Suprapubic skin (tissue), 4 donors: ENCODE data around the gene SPC25. TPM values are rescaled to one million over a fixed set of nuclear protein-coding genes. Genes with fewer than 3 reads are reported as not detected.

ENCODE experiments used
- DNase-seq, 2 donors: peaks; one replicate each; pipeline ENCODE4 v3.0.0-alpha.2; 2019; ENCODE audit warnings: low spot score in 2 of 2
- H3K27ac ChIP-seq: fragments of 200-600 bp; sonication (generic); one replicate; pipeline ENCODE4 v1.5.1; 2019
- H3K27me3 ChIP-seq: fragments of 200-600 bp; sonication (generic); one replicate; pipeline ENCODE4 v1.5.1; 2019
- H3K36me3 ChIP-seq: fragments of 200-600 bp; sonication (generic); one replicate; pipeline ENCODE4 v1.5.1; 2019
- H3K4me1 ChIP-seq: fragments of 200-600 bp; sonication (generic); one replicate; pipeline ENCODE4 v1.5.1; 2019
- H3K4me3 ChIP-seq: fragments of 200-600 bp; sonication (generic); one replicate; pipeline ENCODE4 v1.5.1; 2019; ENCODE audit warnings: mild to moderate bottlenecking
- H3K9me3 ChIP-seq: fragments of 200-600 bp; sonication (generic); one replicate; pipeline ENCODE4 v1.5.1; 2019
- CTCF ChIP-seq, 2 donors: fragments of 200-600 bp in 1 of 2; fragments of 450-650 bp in 1 of 2; sonication (generic) in 1 of 2; IDR thresholded peaks; one replicate each; pipeline ENCODE4 v1.5.1; 2016 to 2019; ENCODE audit warnings: antibody characterized with exemption in 2 of 2, mild to moderate bottlenecking in 1 of 2, moderate library complexity in 1 of 2
- EP300 ChIP-seq: sonication (generic); formaldehyde crosslinking; IDR thresholded peaks from one replicate; pipeline ENCODE4 v1.6.1; 2017; ENCODE audit warnings: antibody characterized with exemption
- POLR2A ChIP-seq, 2 donors: fragments of 450-650 bp; IDR thresholded peaks; one replicate each; pipeline ENCODE4 v1.6.1; 2017; ENCODE audit warnings: antibody characterized with exemption in 2 of 2, mild to moderate bottlenecking in 2 of 2, moderate library complexity in 2 of 2
- POLR2AphosphoS5 ChIP-seq, 3 donors: sonication (generic); formaldehyde crosslinking; IDR thresholded peaks; one replicate each; pipeline ENCODE4 v1.6.1; 2017; ENCODE audit warnings: antibody characterized with exemption in 3 of 3
- WGBS: methylation state at CpG from one replicate; pipeline ENCODE4 v1.1.5; 2018; 5-methylcytosine and 5-hydroxymethylcytosine counted together
- total RNA-seq, 4 donors: library from RNA; depleted of rRNA; stranded (reverse); fragments of >200 nt; gene quantifications; one replicate each; pipeline ENCODE4 v1.1.0, GENCODE V29; 2016

Gene SPC25
- total RNA-seq, 4 donors from 2014 or later = 0.62 to 4.3 (median 1.2) TPM; not detected in 1

GRCh38 chr2:168858146-168858545, 32.1 kb downstream of the SPC25 start:
- no peak for DNase-seq
- Histone ChIP-seq H3K27me3 (no peaks in the 10 kb centered on the region), H3K36me3 (peaks cover 15% of the 10 kb centered on the region), H3K27ac (no peak overlapping the region), H3K4me3 (no peak overlapping the region), H3K4me1 (no peaks in the 10 kb centered on the region), H3K9me3 (no peaks in the 10 kb centered on the region)
- TF ChIP-seq POLR2AphosphoS5 (IDR thresholded peaks at IDR 0.05) = no peak
- no peak for TF ChIP-seq CTCF (IDR thresholded peaks at IDR 0.05)
- TF ChIP-seq POLR2A (IDR thresholded peaks at IDR 0.05) = no peak
- TF ChIP-seq EP300 = no peak
- 95% methylated on average over 2 of the region's 2 CpGs for WGBS

- Histone ChIP-seq H3K27ac (no peak overlapping the region), H3K36me3 (peaks cover 12% of the 10 kb centered on the region), H3K4me1 (no peaks in the 10 kb centered on the region), H3K4me3 (no peak overlapping the region), H3K27me3 (no peaks in the 10 kb centered on the region), H3K9me3 (no peaks in the 10 kb centered on the region)
- no peak for DNase-seq
- 91% methylated on average over 3 of the region's 3 CpGs for WGBS
- TF ChIP-seq EP300 (no peak), POLR2AphosphoS5 (IDR thresholded peaks at IDR 0.05) (no peak), POLR2A (IDR thresholded peaks at IDR 0.05) (no peak), CTCF (IDR thresholded peaks at IDR 0.05) (no peak)
Measured at GRCh38 chr2:168855601-168856000, 34.6 kb downstream of the SPC25 start.

DNA sequence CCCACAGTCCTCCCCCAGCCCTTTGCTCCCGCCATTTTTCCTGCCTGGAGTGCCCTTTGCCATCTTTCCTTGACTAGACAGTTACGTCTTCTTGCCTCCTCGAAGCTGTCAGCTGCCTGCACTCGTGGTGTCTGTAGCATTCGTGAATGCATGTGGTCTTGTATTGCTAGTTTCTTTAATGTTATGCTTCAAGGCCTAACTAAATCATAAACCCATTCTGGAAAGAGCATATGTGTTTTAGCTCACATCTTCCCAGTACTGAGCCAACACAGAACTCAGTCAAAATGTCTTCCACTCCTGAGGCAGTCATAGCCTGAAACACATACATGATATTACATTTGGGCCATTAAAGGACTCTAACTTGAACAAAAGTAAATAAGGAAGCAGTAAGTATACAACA, 35.6 kb downstream of the SPC25 start:
- Histone ChIP-seq H3K36me3 (peaks cover 6% of the 10 kb centered on the region), H3K4me3 (no peak overlapping the region), H3K9me3 (no peaks in the 10 kb centered on the region), H3K4me1 (no peaks in the 10 kb centered on the region), H3K27me3 (no peaks in the 10 kb centered on the region), H3K27ac (no peak overlapping the region)
- TF ChIP-seq EP300 (no peak), POLR2A (IDR thresholded peaks at IDR 0.05) (no peak), POLR2AphosphoS5 (IDR thresholded peaks at IDR 0.05) (no peak), CTCF (IDR thresholded peaks at IDR 0.05) (no peak)
- no peak for DNase-seq
- WGBS = 94% methylated on average over 5 of the region's 5 CpGs

- peaks cover 6% of the 10 kb centered on the region for H3K36me3 ChIP-seq
- H3K27ac ChIP-seq = no peak overlapping the region
- no peaks in the 10 kb centered on the region for H3K9me3 ChIP-seq
- TF ChIP-seq CTCF (IDR thresholded peaks at IDR 0.05) (no peak), POLR2AphosphoS5 (IDR thresholded peaks at IDR 0.05) (no peak), POLR2A (IDR thresholded peaks at IDR 0.05) (no peak), EP300 (no peak)
- DNase-seq = no peak
- H3K4me1 ChIP-seq = no peaks in the 10 kb centered on the region
- 100% methylated on average over 1 of the region's 1 CpG for WGBS
- no peak overlapping the region for H3K4me3 ChIP-seq
- no peaks in the 10 kb centered on the region for H3K27me3 ChIP-seq
Measured at GRCh38 chr2:168853471-168853870, 36.8 kb downstream of the SPC25 start.

- Histone ChIP-seq H3K27me3 (no peaks in the 10 kb centered on the region), H3K9me3 (no peaks in the 10 kb centered on the region), H3K27ac (no peak overlapping the region), H3K4me1 (no peaks in the 10 kb centered on the region), H3K36me3 (peaks cover 6% of the 10 kb centered on the region), H3K4me3 (no peak overlapping the region)
- no peak for DNase-seq
- WGBS = 63% methylated on average over 3 of the region's 3 CpGs
- TF ChIP-seq CTCF (IDR thresholded peaks at IDR 0.05) (no peak), POLR2A (IDR thresholded peaks at IDR 0.05) (no peak), EP300 (no peak)
Measured at GRCh38 chr2:168852481-168852880, 37.7 kb downstream of the SPC25 start.
